SIG-M5 (cell line): Measurements from ENCODE around the gene EPHB1.

Source experiments
- DNase-seq: peaks from one replicate; lab custom pipeline; 2025; lab: John Stamatoyannopoulos, UW

Gene EPHB1

GRCh38 chr3:134911586-134912548, 116.8 kb downstream of the EPHB1 start:
- DNase-seq, result no peak

- DNase-seq, result no peak
Observed at GRCh38 chr3:134916276-134916961, 121.4 kb downstream of the EPHB1 start.

- DNase-seq, result no peak
Observed at GRCh38 chr3:134917631-134918030, 122.6 kb downstream of the EPHB1 start.

- DNase-seq, result no peak
Observed at GRCh38 chr3:134918441-134918840, 123.4 kb downstream of the EPHB1 start.

- DNase-seq, result no peak
Observed at GRCh38 chr3:134922101-134922500, 127.0 kb downstream of the EPHB1 start.

GRCh38 chr3:134922866-134923265, 127.8 kb downstream of the EPHB1 start:
- DNase-seq, result no peak

- no peak for DNase-seq
Observed at GRCh38 chr3:134923286-134923685, 128.2 kb downstream of the EPHB1 start.

- DNase-seq, result no peak
Observed at GRCh38 chr3:134927599-134927998, 132.5 kb downstream of the EPHB1 start.

- DNase-seq, result no peak
Observed at GRCh38 chr3:134928392-134928791, 133.3 kb downstream of the EPHB1 start.

- DNase-seq, result no peak
Observed at GRCh38 chr3:134928819-134929218, 133.8 kb downstream of the EPHB1 start.

- no peak for DNase-seq
Observed at GRCh38 chr3:134929976-134930375, 134.9 kb downstream of the EPHB1 start.

GRCh38 chr3:134931045-134931785, 136.2 kb downstream of the EPHB1 start:
- DNase-seq, result no peak

GRCh38 chr3:134932035-134932434, 137.0 kb downstream of the EPHB1 start:
- DNase-seq, result no peak

GRCh38 chr3:134933997-134934396, 138.9 kb downstream of the EPHB1 start:
- no peak for DNase-seq

GRCh38 chr3:134934933-134935332, 139.9 kb downstream of the EPHB1 start:
- no peak for DNase-seq

GRCh38 chr3:134937256-134938028, 142.4 kb downstream of the EPHB1 start:
- no peak for DNase-seq

- no peak for DNase-seq
Observed at GRCh38 chr3:134938029-134938525, 143.0 kb downstream of the EPHB1 start.

GRCh38 chr3:134939978-134940377, 144.9 kb downstream of the EPHB1 start:
- DNase-seq, result no peak

GRCh38 chr3:134941820-134942219, 146.8 kb downstream of the EPHB1 start:
- DNase-seq, result no peak

- no peak for DNase-seq
Observed at GRCh38 chr3:134944429-134944828, 149.4 kb downstream of the EPHB1 start.

GRCh38 chr3:134949150-134949549, 154.1 kb downstream of the EPHB1 start:
- no peak for DNase-seq
